Pancreas (tissue), 10 donors: ENCODE data around the gene SLTM. TPM values are rescaled to one million over a fixed set of nuclear protein-coding genes. Genes with fewer than 3 reads are reported as not detected.

Source experiments
- ATAC-seq, 4 donors: fragments of 200-7000 bp; cut with Tn5 transposase; one replicate each; pipeline versions ENCODE4 v1.8.0 to v1.9.1; 2020; ENCODE audit warnings: mild to moderate bottlenecking in 4 of 4, moderate library complexity in 4 of 4
- DNase-seq, 6 donors: peaks; one replicate each; pipeline ENCODE4 v3.0.0-alpha.2; 2020
- FAIRE-seq: peaks from 2 replicates; lab custom pipeline; 2012; peaks lifted over from hg19 to GRCh38; lab: Jason Lieb, UNC
- H3K27ac ChIP-seq, 4 donors: fragments of 200-600 bp; sonication (generic); 1 replicate in 3 of 4; 2 replicates in 1 of 4; pipeline versions ENCODE4 v1.5.0 to v1.8.0; 2020
- H3K27me3 ChIP-seq, 4 donors: fragments of 200-600 bp; one replicate each; pipeline ENCODE4 v1.8.0; 2021
- H3K36me3 ChIP-seq, 3 donors: fragments of 200-600 bp; sonication (generic) in 1 of 3; one replicate each; pipeline versions ENCODE4 v1.5.0 to v1.8.0; 2020 to 2021
- H3K4me1 ChIP-seq, 3 donors: fragments of 200-600 bp; one replicate each; pipeline ENCODE4 v1.8.0; 2021
- H3K4me3 ChIP-seq, 4 donors: fragments of 200-600 bp; sonication (generic) in 2 of 4; one replicate each; pipeline versions ENCODE4 v1.5.0 to v1.8.0; 2020 to 2021
- H3K9me3 ChIP-seq, 4 donors: fragments of 200-600 bp; one replicate each; pipeline ENCODE4 v1.8.0; 2021
- CTCF ChIP-seq, 4 donors: fragments of 200-600 bp; sonication (generic) in 3 of 4; IDR thresholded peaks; one replicate each; pipeline versions ENCODE4 v1.5.0 to v1.8.0; 2021; ENCODE audit warnings: antibody characterized with exemption in 4 of 4
- WGBS, 2 donors: extraction: QIAGEN DNeasy Blood & Tissue Kit; methylation state at CpG; one replicate each; pipeline ENCODE4 v1.1.7; 2013; 5-methylcytosine and 5-hydroxymethylcytosine counted together
- intact Hi-C, 3 donors: fragments of 100-400 bp; cut with DNase I; formaldehyde crosslinking; loops; one replicate each; pipeline versions ENCODE4 v1.11.1 to v1.14.2; 2022
- polyA plus RNA-seq, 2 donors: library from polyadenylated mRNA; stranded (reverse); fragments of 200-250 nt; gene quantifications; one replicate each; pipeline ENCODE4 v1.2.3, GENCODE V29; 2013
- total RNA-seq, 6 donors: library from RNA; stranded (reverse); fragmentation: NEBNext Ultra II Directional in 4 of 6; extraction: Animal tissue kit (Norgen Biotek cat#: 25700) in 4 of 6; gene quantifications; one replicate each; pipeline versions ENCODE4 v1.2.1 to v1.2.4, GENCODE V29; 2021 to 2023
- donor health status: healthy with polysubstance abuse.
- donor health status: DM: no; HTN: no; CAD: no; lungs with moderate emphysema.
- donor health status: DM: no; HTN: no; CAD: no.
- donor health status: control.
- donor health status: control.
- donor health status: Bipolar disorder and iron deficiency.
- donor health status: DM: yes; HTN: yes; CAD: no.
- donor health status: DM: no; HTN: no; CAD: no.
- donor health status: DM: no; HTN: no; CAD: no.
- donor health status: DM: yes; HTN: yes; CAD: no.

Gene SLTM
- total and polyA plus RNA-seq, 8 donors = 25.2 to 49.6 (median 33.3) TPM

GRCh38 chr15:58882243-58882642 lies 51.2 kb downstream of the SLTM start:
- 71 to 78% methylated on average over 4 of the region's 4 CpGs for WGBS, 2 donors
- no peak overlapping the region for H3K27ac ChIP-seq
- H3K36me3 ChIP-seq = peaks cover 5 to 88% (median 43%) of the 10 kb centered on the region in 3 donors
- no peak overlapping the region for H3K4me3 ChIP-seq
- no peaks in the 10 kb centered on the region for H3K27me3 ChIP-seq
- no peaks in the 10 kb centered on the region for H3K9me3 ChIP-seq
- H3K4me1 ChIP-seq = no peaks in the 10 kb centered on the region
- intact Hi-C loops = no loop called here
- DNase-seq (no peak), ATAC-seq (no peak), FAIRE-seq (no peak)
- no peak for TF ChIP-seq CTCF (IDR thresholded peaks at IDR 0.05)

GRCh38 chr15:58880320-58880719 lies 53.2 kb downstream of the SLTM start:
- no peak for ATAC-seq
- no peak for FAIRE-seq
- no peak overlapping the region for H3K4me3 ChIP-seq
- intact Hi-C loops = no loop called here
- DNase-seq = no peak
- H3K27ac ChIP-seq = peak overlapping the region in 1 of 4 donors; percentile 6
- H3K27me3 ChIP-seq = no peaks in the 10 kb centered on the region
- 83% methylated on average over 3 of the region's 3 CpGs for WGBS, 2 donors
- no peaks in the 10 kb centered on the region for H3K4me1 ChIP-seq
- H3K9me3 ChIP-seq = no peaks in the 10 kb centered on the region
- peaks cover 5 to 71% (median 29%) of the 10 kb centered on the region in 3 donors for H3K36me3 ChIP-seq
- TF ChIP-seq CTCF (IDR thresholded peaks at IDR 0.05) = no peak

DNA sequence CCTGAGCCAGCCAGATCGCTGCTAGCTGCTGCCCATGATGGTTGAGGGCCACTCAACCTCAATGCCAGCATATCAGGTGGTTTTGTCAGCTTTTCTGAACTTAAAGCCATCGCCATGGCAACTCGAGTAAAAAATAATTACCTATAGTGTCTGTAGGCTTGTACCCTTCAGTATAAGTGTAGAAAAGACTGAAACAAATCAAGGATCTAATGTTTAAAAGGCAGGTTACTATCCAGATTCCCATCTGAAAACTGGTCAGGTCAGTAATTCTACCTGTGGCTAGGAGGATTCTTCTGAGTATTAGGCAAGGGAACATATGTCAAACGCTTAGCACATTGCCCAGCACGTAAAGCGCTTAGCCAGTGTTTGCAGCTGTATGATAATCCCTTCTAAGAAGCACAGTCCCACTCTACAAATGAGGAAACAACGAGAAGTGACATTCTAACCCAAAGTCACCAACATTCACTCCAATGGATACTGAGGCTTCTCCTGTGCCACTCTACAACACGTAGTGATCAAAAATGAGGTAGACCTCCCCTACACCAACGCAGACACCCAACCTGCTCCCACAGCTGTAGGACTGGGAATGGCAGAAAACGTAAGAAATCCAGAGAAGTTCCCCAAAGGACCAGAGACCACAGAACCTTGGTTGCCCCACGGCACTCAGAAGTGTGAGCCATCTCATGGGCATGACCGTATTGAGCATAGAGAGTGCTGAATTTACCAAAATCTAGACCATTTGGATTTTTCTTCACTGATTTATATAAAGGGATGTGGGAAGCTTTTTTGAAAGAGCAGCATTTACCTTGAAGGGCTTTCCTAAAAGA lies 55.3 kb downstream of the SLTM start:
- intact Hi-C loops = no loop called here
- H3K27ac ChIP-seq = no peak overlapping the region
- no peaks in the 10 kb centered on the region for H3K9me3 ChIP-seq
- FAIRE-seq (no peak), DNase-seq (no peak), ATAC-seq (no peak)
- no peaks in the 10 kb centered on the region for H3K27me3 ChIP-seq
- peaks cover 5 to 50% (median 14%) of the 10 kb centered on the region in 3 donors for H3K36me3 ChIP-seq
- no peaks in the 10 kb centered on the region for H3K4me1 ChIP-seq
- no peak overlapping the region for H3K4me3 ChIP-seq
- TF ChIP-seq CTCF (IDR thresholded peaks at IDR 0.05) = no peak
- 97 to 98% methylated on average over 12 of the region's 12 CpGs for WGBS, 2 donors

DNA sequence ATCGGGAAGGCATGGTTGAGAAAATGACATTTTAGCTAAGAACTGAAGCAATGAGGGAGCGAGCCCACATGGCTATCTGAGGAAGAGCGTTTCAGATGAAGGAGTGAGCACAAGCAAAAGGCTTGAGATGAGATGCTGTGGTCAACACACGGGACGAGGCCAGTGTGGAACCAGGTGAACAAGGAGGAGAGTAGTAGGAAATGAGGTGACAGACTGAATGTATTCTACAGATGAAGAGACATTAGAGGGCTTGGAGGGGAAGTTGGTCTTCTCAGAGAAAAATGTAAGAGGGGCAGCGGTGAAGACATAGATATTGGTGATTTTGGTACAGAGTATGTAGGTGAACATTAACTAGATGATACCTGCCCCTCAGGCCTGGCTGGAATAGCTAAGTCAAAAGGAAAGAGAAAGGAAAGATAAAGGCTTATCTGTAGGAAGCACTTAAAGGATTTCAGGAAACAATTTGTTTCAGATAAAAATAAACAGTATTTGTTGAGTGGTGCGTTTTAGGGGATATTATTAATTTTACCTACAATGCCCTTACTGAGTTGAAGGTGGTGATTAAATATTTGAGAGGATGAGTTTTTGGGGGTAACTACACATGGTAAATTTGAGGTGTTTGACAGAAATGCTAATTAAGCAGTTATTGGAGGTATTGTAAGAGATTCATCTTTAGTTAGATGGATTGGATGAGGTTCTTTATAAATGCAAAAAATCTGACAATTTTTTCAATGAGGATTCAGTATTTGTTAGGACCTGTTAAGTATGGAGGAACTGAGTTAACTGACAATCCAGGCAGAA lies 57.0 kb downstream of the SLTM start:
- no peaks in the 10 kb centered on the region for H3K27me3 ChIP-seq
- H3K9me3 ChIP-seq = no peaks in the 10 kb centered on the region
- no peak for DNase-seq
- no peaks in the 10 kb centered on the region for H3K4me1 ChIP-seq
- FAIRE-seq = no peak
- ATAC-seq = peak in 1 of 4 donors; percentile 14
- intact Hi-C loops = no loop called here
- WGBS, 2 donors = 76 to 84% methylated on average over 7 of the region's 7 CpGs
- H3K4me3 ChIP-seq = no peak overlapping the region
- H3K36me3 ChIP-seq = peaks cover 0 to 35% (median 5%) of the 10 kb centered on the region in 3 donors
- H3K27ac ChIP-seq = no peak overlapping the region
- TF ChIP-seq CTCF (IDR thresholded peaks at IDR 0.05) = no peak
